Hematopoietic multipotent progenitor cell treated with erythropoietin and hydrocortisone succinate and interleukin-3 and kit ligand, for 6 days (in vitro differentiated cells): ENCODE data around the gene AKAP10.
"Not testable (repeated sequence)": the region's sequence is repeated elsewhere in the genome, so short reads cannot be mapped to it uniquely, and the experiment has no call there.

ENCODE experiments used
- DNase-seq: peaks from one replicate; pipeline ENCODE4 v3.0.0-alpha.2; 2015

The AKAP10 gene

GRCh38 chr17:19867329-19868078 is 110.1 kb downstream of the AKAP10 start, which contains the start of gene ULK2:
Gene ULK2 (minus strand): TSS chr17:19867936. CDS start chr17:19867417, 519 bp downstream.
- peak; percentile 71 for DNase-seq

- DNase-seq: peak; percentile 85
Measured at GRCh38 chr17:19867079-19867328, 110.6 kb downstream of the AKAP10 start.

GRCh38 chr17:19865021-19865420 is 112.6 kb downstream of the AKAP10 start:
- no peak for DNase-seq

- DNase-seq: not testable (repeated sequence)
Measured at GRCh38 chr17:19860647-19861177, 116.9 kb downstream of the AKAP10 start.

GRCh38 chr17:19857640-19858039 is 120.0 kb downstream of the AKAP10 start:
- no peak for DNase-seq
